ENCODE measurements around the gene RPS28.

The RPS28 gene

GRCh38 chr19:8321986-8322637 lies 816 bp downstream of the RPS28 start:
- H3K27ac ChIP-seq (ENCODE audit: low read depth, low read length, severe bottlenecking): peak overlapping the region; percentile 59
- H3K4me3 ChIP-seq (ENCODE audit: extremely low read depth, insufficient read depth, low read length, poor library complexity, severe bottlenecking): peak overlapping the region; percentile 96
- 8 to 19% methylated on average over 12 to 24 of the region's 30 CpGs for WGBS, 2 experiments (ENCODE audit: insufficient coverage in 2 of 2)
- H3K36me3 ChIP-seq (ENCODE audit: control insufficient read depth, insufficient read depth, low read length): peaks cover 43% of the 10 kb centered on the region
- peaks cover 9% of the 10 kb centered on the region for H3K4me1 ChIP-seq (ENCODE audit: control insufficient read depth, insufficient read depth, low read length, poor library complexity, severe bottlenecking)
- H3K9me3 ChIP-seq (ENCODE audit: control insufficient read depth, low read length): no peaks in the 10 kb centered on the region

GRCh38 chr19:8322638-8322997 lies 1.3 kb downstream of the RPS28 start:
- Histone ChIP-seq H3K9me3 (ENCODE audit: control insufficient read depth, low read length) (no peaks in the 10 kb centered on the region), H3K4me3 (ENCODE audit: extremely low read depth, insufficient read depth, low read length, poor library complexity, severe bottlenecking) (peak overlapping the region; percentile 96), H3K36me3 (ENCODE audit: control insufficient read depth, insufficient read depth, low read length) (peaks cover 43% of the 10 kb centered on the region), H3K4me1 (ENCODE audit: control insufficient read depth, insufficient read depth, low read length, poor library complexity, severe bottlenecking) (peaks cover 8% of the 10 kb centered on the region), H3K27ac (ENCODE audit: low read depth, low read length, severe bottlenecking) (no peak overlapping the region)
- 89 to 92% methylated on average over 5 of the region's 7 CpGs for WGBS, 2 experiments (ENCODE audit: insufficient coverage in 2 of 2)

GRCh38 chr19:8323781-8324185 lies 2.5 kb downstream of the RPS28 start:
- Histone ChIP-seq H3K36me3 (ENCODE audit: control insufficient read depth, insufficient read depth, low read length) (peaks cover 35% of the 10 kb centered on the region), H3K4me3 (ENCODE audit: extremely low read depth, insufficient read depth, low read length, poor library complexity, severe bottlenecking) (no peak overlapping the region), H3K4me1 (ENCODE audit: control insufficient read depth, insufficient read depth, low read length, poor library complexity, severe bottlenecking) (peaks cover 8% of the 10 kb centered on the region), H3K9me3 (ENCODE audit: control insufficient read depth, low read length) (no peaks in the 10 kb centered on the region), H3K27ac (ENCODE audit: low read depth, low read length, severe bottlenecking) (no peak overlapping the region)
- no CpG with 5 or more reads among the region's 1 CpG for WGBS, 2 experiments (ENCODE audit: insufficient coverage in 2 of 2)

- Histone ChIP-seq H3K9me3 (ENCODE audit: control insufficient read depth, low read length) (no peaks in the 10 kb centered on the region), H3K27ac (ENCODE audit: low read depth, low read length, severe bottlenecking) (no peak overlapping the region)
- 88 to 95% methylated on average over 16 to 17 of the region's 17 CpGs for WGBS, 2 experiments (ENCODE audit: insufficient coverage in 2 of 2)
These were observed 3.1 kb downstream of the RPS28 start for GRCh38 chr19:8324186-8325050.

GRCh38 chr19:8325454-8325853 lies 4.2 kb downstream of the RPS28 start:
- H3K36me3 ChIP-seq (ENCODE audit: control insufficient read depth, insufficient read depth, low read length): peaks cover 32% of the 10 kb centered on the region
- H3K4me3 ChIP-seq (ENCODE audit: extremely low read depth, insufficient read depth, low read length, poor library complexity, severe bottlenecking): no peak overlapping the region
- no peaks in the 10 kb centered on the region for H3K4me1 ChIP-seq (ENCODE audit: control insufficient read depth, insufficient read depth, low read length, poor library complexity, severe bottlenecking)
- 89 to 100% methylated on average over 2 of the region's 3 CpGs for WGBS, 2 experiments (ENCODE audit: insufficient coverage in 2 of 2)
- no peaks in the 10 kb centered on the region for H3K9me3 ChIP-seq (ENCODE audit: control insufficient read depth, low read length)
- H3K27ac ChIP-seq (ENCODE audit: low read depth, low read length, severe bottlenecking): no peak overlapping the region

More at GRCh38 chr19:8324186-8325050, 3.1 kb downstream of the RPS28 start:
- H3K4me3 ChIP-seq (ENCODE audit: extremely low read depth, insufficient read depth, low read length, poor library complexity, severe bottlenecking): no peak overlapping the region
- peaks cover 8% of the 10 kb centered on the region for H3K4me1 ChIP-seq (ENCODE audit: control insufficient read depth, insufficient read depth, low read length, poor library complexity, severe bottlenecking)
- H3K36me3 ChIP-seq (ENCODE audit: control insufficient read depth, insufficient read depth, low read length): peaks cover 32% of the 10 kb centered on the region

- Histone ChIP-seq H3K4me3 (ENCODE audit: extremely low read depth, insufficient read depth, low read length, poor library complexity, severe bottlenecking) (no peak overlapping the region), H3K27ac (ENCODE audit: low read depth, low read length, severe bottlenecking) (no peak overlapping the region), H3K4me1 (ENCODE audit: control insufficient read depth, insufficient read depth, low read length, poor library complexity, severe bottlenecking) (peaks cover 5% of the 10 kb centered on the region), H3K36me3 (ENCODE audit: control insufficient read depth, insufficient read depth, low read length) (peaks cover 2% of the 10 kb centered on the region), H3K9me3 (ENCODE audit: control insufficient read depth, low read length) (no peaks in the 10 kb centered on the region)
- 71 to 79% methylated on average over 3 of the region's 3 CpGs for WGBS, 2 experiments (ENCODE audit: insufficient coverage in 2 of 2)
These were observed 8.7 kb downstream of the RPS28 start for GRCh38 chr19:8329996-8330395.

GRCh38 chr19:8331263-8331845 lies 10.1 kb downstream of the RPS28 start:
- peaks cover 5% of the 10 kb centered on the region for H3K4me1 ChIP-seq (ENCODE audit: control insufficient read depth, insufficient read depth, low read length, poor library complexity, severe bottlenecking)
- WGBS, 2 experiments (ENCODE audit: insufficient coverage in 2 of 2): 85 to 88% methylated on average over 3 to 4 of the region's 8 CpGs
- H3K27ac ChIP-seq (ENCODE audit: low read depth, low read length, severe bottlenecking): no peak overlapping the region

GRCh38 chr19:8332976-8333766 lies 11.9 kb downstream of the RPS28 start:
- WGBS, 2 experiments (ENCODE audit: insufficient coverage in 2 of 2): 23 to 29% methylated on average over 41 to 51 of the region's 52 CpGs
- no peak overlapping the region for H3K27ac ChIP-seq (ENCODE audit: low read depth, low read length, severe bottlenecking)
- no peaks in the 10 kb centered on the region for H3K9me3 ChIP-seq (ENCODE audit: control insufficient read depth, low read length)
- H3K4me1 ChIP-seq (ENCODE audit: control insufficient read depth, insufficient read depth, low read length, poor library complexity, severe bottlenecking): peaks cover 5% of the 10 kb centered on the region
- H3K4me3 ChIP-seq (ENCODE audit: extremely low read depth, insufficient read depth, low read length, poor library complexity, severe bottlenecking): peak overlapping the region; percentile 29
- no peaks in the 10 kb centered on the region for H3K36me3 ChIP-seq (ENCODE audit: control insufficient read depth, insufficient read depth, low read length)

More at GRCh38 chr19:8331263-8331845, 10.1 kb downstream of the RPS28 start:
- Histone ChIP-seq H3K36me3 (ENCODE audit: control insufficient read depth, insufficient read depth, low read length) (no peaks in the 10 kb centered on the region), H3K4me3 (ENCODE audit: extremely low read depth, insufficient read depth, low read length, poor library complexity, severe bottlenecking) (no peak overlapping the region), H3K9me3 (ENCODE audit: control insufficient read depth, low read length) (no peaks in the 10 kb centered on the region)

- H3K4me1 ChIP-seq (ENCODE audit: control insufficient read depth, insufficient read depth, low read length, poor library complexity, severe bottlenecking): peaks cover 5% of the 10 kb centered on the region
- H3K36me3 ChIP-seq (ENCODE audit: control insufficient read depth, insufficient read depth, low read length): no peaks in the 10 kb centered on the region
- 5 to 8% methylated on average over 45 to 48 of the region's 48 CpGs for WGBS, 2 experiments (ENCODE audit: insufficient coverage in 2 of 2)
- H3K9me3 ChIP-seq (ENCODE audit: control insufficient read depth, low read length): no peaks in the 10 kb centered on the region
- H3K4me3 ChIP-seq (ENCODE audit: extremely low read depth, insufficient read depth, low read length, poor library complexity, severe bottlenecking): peak overlapping the region; percentile 29
- no peak overlapping the region for H3K27ac ChIP-seq (ENCODE audit: low read depth, low read length, severe bottlenecking)
These were observed 12.6 kb downstream of the RPS28 start for GRCh38 chr19:8333767-8334457.

All from mesodermal cell (in vitro differentiated cells).